ENCODE measurements around the gene ZNF536. TPM values are rescaled to one million over a fixed set of nuclear protein-coding genes. Genes with fewer than 3 reads are reported as not detected.

Gene ZNF536
- polyA plus RNA-seq, 1 donor (not counting 4 experiments of a cell fraction or from before 2014, with no cell fraction given): not detected

GRCh38 chr19:30513082-30513411, 140.9 kb downstream of the ZNF536 start:
- H3K36me3 ChIP-seq (ENCODE audit: control insufficient read depth in 2 of 2, extremely low read depth in 1 of 2, insufficient read depth in 2 of 2, low read length in 2 of 2): no peaks in the 10 kb centered on the region
- no peak for FAIRE-seq
- H3K9ac ChIP-seq (ENCODE audit: control insufficient read depth, extremely low read depth, insufficient read depth, low read length): no peak overlapping the region
- no peak overlapping the region for H3K4me2 ChIP-seq (ENCODE audit: control insufficient read depth, extremely low read depth, insufficient read depth, low read depth, low read length)
- no peak overlapping the region for H3K27ac ChIP-seq (ENCODE audit: control insufficient read depth, insufficient read depth, low read length)
- no peak overlapping the region for H2AFZ ChIP-seq (ENCODE audit: control insufficient read depth, low read length)
- DNase-seq (ENCODE audit: low read depth, low spot score): no peak
- no peaks in the 10 kb centered on the region for H3K4me1 ChIP-seq (ENCODE audit: control insufficient read depth, extremely low read depth, insufficient read depth, low read length)
- no peaks in the 10 kb centered on the region for H4K20me1 ChIP-seq (ENCODE audit: control insufficient read depth, extremely low read depth, insufficient read depth, low read length)
- no peaks in the 10 kb centered on the region for H3K9me3 ChIP-seq (ENCODE audit: control insufficient read depth, low read depth, low read length)
- TF ChIP-seq CTCF (optimal IDR thresholded peaks at IDR 0.05 in 1 of 3, IDR thresholded peaks at IDR 0.05 in 1 of 3, conservative IDR thresholded peaks at IDR 0.05 in 1 of 3; ENCODE audit: extremely low read depth in 1 of 3, insufficient read depth in 2 of 3, low read length in 3 of 3) (no peak), EZH2 (IDR thresholded peaks at IDR 0.05; ENCODE audit: low read length) (no peak)
- dilution Hi-C loops (cut with MboI; ENCODE audit: extremely low pct_ligation_motif_present, low sequenced_read_pairs): no loop called here
- no peaks in the 10 kb centered on the region for H3K9me1 ChIP-seq (ENCODE audit: control insufficient read depth, extremely low read depth, insufficient read depth, low read length)
- H3K79me2 ChIP-seq (ENCODE audit: control insufficient read depth, insufficient read depth, low read length): no peaks in the 10 kb centered on the region
- no peaks in the 10 kb centered on the region for H3K27me3 ChIP-seq (ENCODE audit: control insufficient read depth, extremely low read depth, insufficient read depth, low read length)
- no peak overlapping the region for H3K4me3 ChIP-seq (ENCODE audit: control insufficient read depth in 2 of 3, extremely low read depth in 1 of 3, insufficient read depth in 2 of 3, low read depth in 1 of 3, low read length in 3 of 3)

- no peak overlapping the region for H3K9ac ChIP-seq (ENCODE audit: control insufficient read depth, extremely low read depth, insufficient read depth, low read length)
- H3K36me3 ChIP-seq (ENCODE audit: control insufficient read depth in 2 of 2, extremely low read depth in 1 of 2, insufficient read depth in 2 of 2, low read length in 2 of 2): no peaks in the 10 kb centered on the region
- H3K79me2 ChIP-seq (ENCODE audit: control insufficient read depth, insufficient read depth, low read length): no peaks in the 10 kb centered on the region
- TF ChIP-seq CTCF (optimal IDR thresholded peaks at IDR 0.05 in 1 of 3, IDR thresholded peaks at IDR 0.05 in 1 of 3, conservative IDR thresholded peaks at IDR 0.05 in 1 of 3; ENCODE audit: extremely low read depth in 1 of 3, insufficient read depth in 2 of 3, low read length in 3 of 3): no peak
- no peak for TF ChIP-seq EZH2 (IDR thresholded peaks at IDR 0.05; ENCODE audit: low read length)
- H4K20me1 ChIP-seq (ENCODE audit: control insufficient read depth, extremely low read depth, insufficient read depth, low read length): no peaks in the 10 kb centered on the region
- H2AFZ ChIP-seq (ENCODE audit: control insufficient read depth, low read length): no peak overlapping the region
- no peaks in the 10 kb centered on the region for H3K4me1 ChIP-seq (ENCODE audit: control insufficient read depth, extremely low read depth, insufficient read depth, low read length)
- peaks cover 6% of the 10 kb centered on the region for H3K9me3 ChIP-seq (ENCODE audit: control insufficient read depth, low read depth, low read length)
- H3K9me1 ChIP-seq (ENCODE audit: control insufficient read depth, extremely low read depth, insufficient read depth, low read length): no peaks in the 10 kb centered on the region
- H3K27me3 ChIP-seq (ENCODE audit: control insufficient read depth, extremely low read depth, insufficient read depth, low read length): no peaks in the 10 kb centered on the region
- H3K4me2 ChIP-seq (ENCODE audit: control insufficient read depth, extremely low read depth, insufficient read depth, low read depth, low read length): no peak overlapping the region
- dilution Hi-C loops (cut with MboI; ENCODE audit: extremely low pct_ligation_motif_present, low sequenced_read_pairs): no loop called here
- no peak for DNase-seq (ENCODE audit: low read depth, low spot score)
- no peak overlapping the region for H3K4me3 ChIP-seq (ENCODE audit: control insufficient read depth in 2 of 3, extremely low read depth in 1 of 3, insufficient read depth in 2 of 3, low read depth in 1 of 3, low read length in 3 of 3)
- H3K27ac ChIP-seq (ENCODE audit: control insufficient read depth, insufficient read depth, low read length): no peak overlapping the region
- FAIRE-seq: no peak
Observed at GRCh38 chr19:30516111-30516510, 143.9 kb downstream of the ZNF536 start.

Data from keratinocyte (primary cell).